ENCODE data around the gene FBXO38.
"Not testable (repeated sequence)": the region's sequence is repeated elsewhere in the genome, so short reads cannot be mapped to it uniquely, and the experiment has no call there.

The FBXO38 gene

DNA sequence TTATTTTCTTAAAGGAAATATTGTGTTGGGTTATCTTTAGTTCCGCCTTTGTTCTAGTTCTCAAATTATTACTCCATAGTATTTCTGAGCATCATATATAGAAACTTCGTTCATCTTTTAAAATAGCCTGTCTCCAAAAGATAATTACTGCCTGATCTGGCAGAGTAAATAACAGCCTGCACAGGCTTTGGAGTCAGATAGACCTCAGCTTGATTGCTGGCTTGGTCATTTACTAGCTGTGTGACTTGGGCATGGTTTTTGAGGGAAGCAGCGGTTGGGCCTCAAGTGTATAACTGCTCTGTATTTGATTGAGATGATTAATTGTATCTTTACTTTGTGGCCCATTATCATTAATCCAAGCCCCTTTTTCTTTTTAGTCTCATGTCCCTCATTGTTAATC lies 50.1 kb downstream of the FBXO38 start:
- DNase-seq (ENCODE audit: low read depth in 2 of 2), result no peak

- DNase-seq (ENCODE audit: low read depth in 2 of 2), result no peak
Measured at GRCh38 chr5:148436029-148436428, 52.3 kb downstream of the FBXO38 start.

DNA sequence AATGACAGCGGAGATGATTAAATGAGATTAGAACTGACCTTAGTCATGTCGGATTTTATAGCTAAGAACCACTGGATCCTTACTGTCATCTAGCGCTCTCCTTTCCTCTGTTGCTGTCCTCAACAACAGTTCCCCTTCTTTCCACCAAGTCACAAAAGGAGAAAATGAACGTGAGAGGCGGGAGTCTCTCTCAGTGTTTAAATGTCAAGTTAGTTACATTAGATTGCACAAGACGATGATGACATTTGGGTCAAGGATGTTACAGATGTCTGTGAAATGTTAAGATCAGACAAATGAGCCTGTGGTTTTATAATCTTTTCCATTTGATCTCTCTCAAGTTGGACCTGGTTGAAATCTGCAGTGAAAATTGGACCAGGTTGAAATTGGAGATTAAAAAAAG lies 53.5 kb downstream of the FBXO38 start:
- DNase-seq (ENCODE audit: low read depth in 2 of 2), result no peak

GRCh38 chr5:148438933-148439332 lies 55.2 kb downstream of the FBXO38 start:
- no peak for DNase-seq (ENCODE audit: low read depth in 2 of 2)

GRCh38 chr5:148443241-148443640 lies 59.5 kb downstream of the FBXO38 start:
- no peak for DNase-seq (ENCODE audit: low read depth in 2 of 2)

DNA sequence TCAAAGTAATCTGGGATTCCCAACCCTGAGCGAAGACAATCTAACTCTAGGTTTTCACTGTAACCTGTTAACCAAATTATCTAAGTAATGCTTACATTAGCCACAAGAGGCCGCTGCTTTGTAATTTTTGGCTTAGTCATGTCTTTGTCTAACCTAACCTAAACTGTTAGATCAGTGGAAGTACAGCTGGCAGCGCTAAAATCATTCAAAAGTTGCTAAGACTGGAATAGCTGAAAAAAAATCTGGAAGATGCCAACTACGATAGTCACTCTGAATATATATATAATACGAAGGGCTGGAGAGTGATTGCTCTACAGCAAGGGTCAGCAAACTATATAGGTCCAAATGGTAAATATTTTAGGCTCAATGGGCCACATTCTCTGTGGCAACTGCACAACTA lies 60.2 kb downstream of the FBXO38 start:
- peak in 1 of 2 experiments; percentile 11 for DNase-seq (ENCODE audit: low read depth in 2 of 2)

DNA sequence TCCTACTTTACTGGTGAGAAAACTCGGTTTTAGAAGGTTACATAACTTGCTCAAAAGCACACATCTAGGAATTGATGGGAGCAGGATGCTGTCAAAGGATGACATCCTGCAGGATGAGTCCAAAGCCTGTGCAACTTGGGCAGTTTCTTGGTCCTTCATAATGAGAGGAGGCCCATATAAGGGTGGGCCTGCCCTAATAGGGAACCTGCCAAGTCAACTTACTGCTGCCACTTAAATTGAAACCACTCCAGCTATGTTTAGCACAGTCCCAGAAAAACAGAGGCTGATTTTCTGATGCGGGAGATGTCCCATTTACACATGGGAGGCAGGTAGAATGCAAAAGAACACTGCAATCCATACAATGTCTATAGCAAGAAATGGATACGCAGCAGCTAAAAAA lies 61.8 kb downstream of the FBXO38 start:
- DNase-seq (ENCODE audit: low read depth in 2 of 2), result no peak

- DNase-seq (ENCODE audit: low read depth in 2 of 2), result no peak
Measured at GRCh38 chr5:148446611-148447010, 62.9 kb downstream of the FBXO38 start.

DNA sequence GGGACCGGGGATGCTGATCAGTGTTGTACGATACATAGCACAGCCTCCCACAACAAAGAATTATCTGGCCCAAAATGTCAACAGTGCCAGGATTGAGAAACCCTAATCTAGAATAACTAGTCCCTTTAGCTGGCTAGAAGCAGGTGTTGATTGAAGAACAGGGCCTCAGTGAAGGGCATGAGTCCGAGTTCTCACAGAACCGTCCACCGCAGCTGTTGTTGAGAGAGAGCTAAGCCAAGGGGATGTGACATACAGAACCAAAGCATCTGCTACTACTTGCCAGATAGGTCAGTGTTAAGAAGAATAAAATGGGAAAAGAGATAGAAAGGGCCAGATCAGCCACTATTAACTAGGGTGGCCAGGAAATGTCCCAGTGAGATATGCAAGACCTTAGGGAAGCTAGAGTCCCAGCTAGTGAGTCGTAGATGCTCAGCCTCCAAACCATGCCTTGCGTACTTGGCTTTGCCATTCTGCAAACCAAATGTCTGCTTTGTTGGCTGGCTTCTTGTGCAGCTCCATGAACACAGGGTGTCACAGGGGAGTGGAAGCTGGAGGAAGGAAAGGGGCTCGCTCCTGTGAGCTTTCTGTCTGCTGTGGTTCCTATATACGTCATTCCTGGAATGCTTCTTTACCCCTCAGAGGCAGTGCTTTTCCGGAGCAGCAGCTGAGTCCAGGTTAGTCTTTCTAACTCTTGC lies 68.9 kb downstream of the FBXO38 start:
- DNase-seq (ENCODE audit: low read depth in 2 of 2), result no peak

DNA sequence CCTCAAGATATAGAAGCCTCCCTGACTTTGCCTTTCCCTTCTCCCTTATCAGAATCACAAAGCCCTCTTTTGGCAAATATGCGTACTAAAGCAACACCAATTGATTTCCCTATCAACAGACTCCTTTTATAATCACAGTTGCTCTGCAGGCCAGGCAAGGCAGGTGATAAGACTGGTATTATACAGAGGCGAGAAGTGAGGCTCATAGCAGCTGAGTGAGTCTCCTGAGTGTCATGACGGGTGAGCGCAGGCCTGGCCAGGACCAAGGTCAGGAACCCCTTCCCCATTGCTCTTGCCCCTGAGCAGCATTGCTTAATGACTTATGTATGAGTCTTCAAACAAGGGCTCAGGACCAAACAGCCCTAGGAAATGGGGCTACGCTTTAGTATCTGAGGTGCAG lies 70.8 kb downstream of the FBXO38 start:
- DNase-seq (ENCODE audit: low read depth in 2 of 2), result no peak

DNA sequence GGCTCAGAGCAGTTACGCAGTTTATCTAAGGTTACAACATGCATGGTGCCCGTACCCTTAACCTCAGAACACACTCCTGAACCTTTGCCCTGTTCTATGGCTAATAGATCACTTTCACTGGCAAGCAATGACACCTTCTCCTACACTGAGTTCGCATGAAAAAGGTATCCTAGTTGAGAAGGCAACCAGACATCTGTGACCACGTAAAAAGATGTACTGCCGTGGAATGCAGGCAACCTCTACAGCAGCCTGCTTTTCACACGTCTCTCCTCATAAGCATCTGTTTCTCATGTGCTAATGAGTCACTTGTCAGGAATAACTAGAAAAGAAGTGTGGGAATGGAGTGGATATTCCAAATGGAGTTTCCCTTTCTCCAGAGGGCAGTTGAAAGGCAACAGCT lies 71.4 kb downstream of the FBXO38 start:
- no peak for DNase-seq (ENCODE audit: low read depth in 2 of 2)

DNA sequence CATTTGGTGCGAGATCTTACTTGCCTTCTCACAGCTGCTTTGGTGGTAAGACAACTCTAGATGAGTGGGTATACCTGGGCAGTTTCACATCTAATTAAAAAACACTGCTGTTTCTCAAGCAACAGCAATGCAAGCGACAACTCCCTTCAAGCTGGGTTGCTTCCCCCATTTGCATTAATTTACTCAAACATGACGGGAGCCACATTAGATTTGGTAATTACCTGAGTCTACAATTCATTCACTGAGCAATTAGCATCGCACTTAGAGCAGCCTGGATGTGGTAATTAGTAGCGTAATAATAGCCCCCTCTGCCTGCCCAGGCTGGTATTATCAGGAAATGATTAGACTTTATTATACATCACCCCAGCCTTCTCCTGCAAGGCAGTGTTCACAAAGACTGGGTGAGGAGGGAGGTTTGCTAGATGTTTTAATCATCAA lies 73.4 kb downstream of the FBXO38 start:
- no peak for DNase-seq (ENCODE audit: low read depth in 2 of 2)

DNA sequence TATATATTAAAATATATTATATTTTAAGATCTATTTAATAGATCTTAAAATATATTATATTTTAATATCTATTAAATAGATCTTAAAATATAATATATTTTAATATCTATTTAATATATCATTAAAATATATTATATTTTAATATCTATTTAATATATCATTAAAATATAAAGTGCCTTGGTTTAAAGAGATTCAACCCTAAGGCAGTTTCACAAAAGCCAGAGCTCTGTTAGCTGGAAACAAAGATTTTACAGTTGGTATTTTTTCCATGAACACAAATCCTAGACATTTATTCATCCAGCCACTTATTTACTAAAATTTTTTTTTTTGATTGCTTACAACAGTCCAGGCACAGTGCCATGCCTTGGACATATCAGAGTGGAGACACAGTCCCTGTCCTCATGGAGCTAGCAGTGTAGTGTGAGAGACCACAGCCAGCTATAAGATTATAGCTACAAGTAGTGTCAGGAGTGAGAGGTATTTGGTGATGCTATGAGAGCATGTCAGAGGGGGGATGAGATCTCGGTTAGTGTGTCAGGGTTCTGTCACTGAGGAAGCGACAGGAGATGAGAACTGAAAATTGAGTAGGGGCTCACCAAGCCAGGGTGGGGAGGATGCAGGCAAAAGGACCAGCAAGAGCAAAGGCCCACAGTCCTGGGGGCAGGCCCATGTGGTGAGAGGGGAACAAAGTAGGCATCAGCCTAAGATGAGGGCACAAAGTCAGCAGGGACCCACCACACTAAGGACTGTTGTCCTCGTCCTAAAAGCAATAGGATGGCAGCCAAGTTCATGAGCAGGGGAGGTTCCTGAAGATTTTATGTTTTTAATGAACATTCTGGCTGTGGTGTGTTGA lies 74.5 kb downstream of the FBXO38 start:
- no peak for DNase-seq (ENCODE audit: low read depth in 2 of 2)

DNA sequence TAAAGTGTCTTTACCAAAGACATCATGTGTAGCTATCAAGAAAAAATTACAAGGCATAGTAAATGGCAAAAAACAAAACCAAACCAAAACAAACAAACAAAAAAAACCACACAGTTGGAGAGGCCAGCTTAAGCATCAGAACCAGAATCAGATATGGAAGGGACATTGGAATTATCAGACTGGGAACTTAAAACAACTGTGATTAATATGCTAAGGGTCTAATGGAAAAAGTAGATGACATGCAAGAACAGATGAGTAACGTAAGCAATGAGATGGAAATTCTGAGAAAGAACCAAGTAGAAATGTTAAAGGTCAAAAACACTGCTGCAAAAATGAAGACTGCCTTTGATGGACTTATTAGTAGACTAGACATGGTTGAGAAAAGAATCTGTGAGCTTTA lies 75.9 kb downstream of the FBXO38 start:
- DNase-seq (ENCODE audit: low read depth in 2 of 2), result no peak

GRCh38 chr5:148465381-148466235 lies 81.8 kb downstream of the FBXO38 start:
- DNase-seq (ENCODE audit: low read depth in 2 of 2), result no peak

DNA sequence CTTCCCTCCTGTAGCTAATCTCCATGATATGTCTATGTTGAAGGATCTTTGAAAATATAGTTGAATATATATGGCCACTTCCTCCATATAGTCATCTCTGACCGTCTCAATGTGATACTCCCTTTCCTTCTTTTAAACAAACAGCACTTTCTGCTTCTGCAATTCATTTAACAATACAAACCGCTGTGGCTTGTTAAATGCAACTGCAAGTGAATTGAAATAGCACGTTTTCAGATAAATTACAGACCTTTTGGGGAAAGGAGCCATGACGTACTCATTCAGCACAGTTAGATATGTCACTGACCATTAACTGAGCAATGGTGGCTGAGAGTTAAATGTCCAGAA lies 82.5 kb downstream of the FBXO38 start:
- no peak for DNase-seq (ENCODE audit: low read depth in 2 of 2)

GRCh38 chr5:148467958-148468357 lies 84.2 kb downstream of the FBXO38 start:
- no peak for DNase-seq (ENCODE audit: low read depth in 2 of 2)

DNA sequence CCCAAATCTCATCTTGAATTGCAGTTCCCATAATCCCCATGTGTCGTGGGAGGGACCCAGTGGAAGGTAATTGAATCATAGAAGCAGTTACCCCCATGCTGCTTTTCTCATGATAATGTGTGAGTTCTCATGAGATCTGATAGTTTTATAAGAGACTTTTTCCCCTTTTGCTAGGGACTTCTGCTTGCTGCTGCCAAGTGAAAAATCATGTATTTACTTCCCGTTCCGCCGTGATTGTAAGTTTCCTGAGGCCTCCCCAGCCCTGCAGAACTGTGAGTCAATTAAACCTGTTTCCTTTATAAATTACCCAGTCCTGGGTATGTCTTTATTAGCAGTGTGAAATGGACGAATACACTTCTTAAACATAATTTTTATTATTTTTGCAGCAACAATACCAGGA lies 85.0 kb downstream of the FBXO38 start:
- not testable (repeated sequence) for DNase-seq (ENCODE audit: low read depth in 2 of 2)

DNA sequence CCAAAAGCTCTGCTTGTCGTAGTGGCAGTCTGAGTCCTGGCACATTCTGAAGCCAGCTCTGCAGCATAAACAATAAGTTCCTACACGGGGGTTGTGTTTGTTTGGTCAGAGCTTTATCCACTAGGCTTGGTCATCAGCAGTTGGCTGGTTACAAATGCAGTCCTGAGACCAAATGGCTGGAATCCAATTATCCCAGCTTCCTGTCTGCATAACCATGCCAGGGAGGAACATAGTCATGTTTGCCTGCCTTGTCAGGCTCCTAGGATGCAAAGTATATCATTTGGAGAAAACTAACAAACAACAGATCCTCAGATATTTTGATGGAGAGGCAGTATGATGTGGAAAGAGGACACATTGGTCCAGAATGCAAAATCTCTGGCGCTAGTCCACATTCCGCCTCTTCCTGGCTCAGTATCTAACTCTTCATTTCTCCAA lies 85.8 kb downstream of the FBXO38 start:
- no peak for DNase-seq (ENCODE audit: low read depth in 2 of 2)

- no peak for DNase-seq (ENCODE audit: low read depth in 2 of 2)
Measured at GRCh38 chr5:148471379-148471778, 87.6 kb downstream of the FBXO38 start.

GRCh38 chr5:148474025-148474511 lies 90.3 kb downstream of the FBXO38 start:
- no peak for DNase-seq (ENCODE audit: low read depth in 2 of 2)

GRCh38 chr5:148476302-148476701 lies 92.5 kb downstream of the FBXO38 start:
- no peak for DNase-seq (ENCODE audit: low read depth in 2 of 2)

Data from stimulated activated CD4-positive, alpha-beta T cell treated with anti-CD3 and anti-CD28 coated beads, Interleukin-12 subunit alpha, Interleukin-12 subunit beta, amount 100 ng/mL, for 24 hours (primary cell).